Breast epithelium (tissue), 3 donors: ENCODE measurements around the gene RMI1.

Experiments
- CTCF ChIP-seq, 3 donors: fragments of 450-650 bp; IDR thresholded peaks; one replicate each; pipeline ENCODE4 v1.5.1; 2016 to 2017; ENCODE audit warnings: antibody characterized with exemption in 3 of 3, mild to moderate bottlenecking in 3 of 3, moderate library complexity in 3 of 3
- POLR2A ChIP-seq: fragments of 450-650 bp; IDR thresholded peaks from one replicate; pipeline ENCODE4 v1.6.1; 2016; ENCODE audit warnings: antibody characterized with exemption, mild to moderate bottlenecking, moderate library complexity
- POLR2AphosphoS5 ChIP-seq, 3 donors: sonication (generic); formaldehyde crosslinking; IDR thresholded peaks; one replicate each; pipeline ENCODE4 v1.6.1; 2017; ENCODE audit warnings: antibody characterized with exemption in 3 of 3

GRCh38 chr9:83956436-83957247 lies 24.0 kb upstream of the RMI1 start:
- TF ChIP-seq CTCF (IDR thresholded peaks at IDR 0.05) = no peak
- TF ChIP-seq POLR2A = no peak
- TF ChIP-seq POLR2AphosphoS5 (IDR thresholded peaks at IDR 0.05) = peak in 1 of 3 donors; percentile 33
